Large intestine (tissue), 3 donors: ENCODE data around the gene MDH2. TPM values are rescaled to one million over a fixed set of nuclear protein-coding genes. Genes with fewer than 3 reads are reported as not detected.
"Not testable (repeated sequence)": the region's sequence is repeated elsewhere in the genome, so short reads cannot be mapped to it uniquely, and the experiment has no call there.

Experiments used
- DNase-seq, 2 donors: peaks; one replicate each; pipeline versions ENCODE4 v3.0.0 to v3.0.0-alpha.2; 2013
- H3K27ac ChIP-seq: one replicate; pipeline ENCODE4 v1.5.1; 2013; ENCODE audit warnings: low read length
- H3K27me3 ChIP-seq: 2 replicates; pipeline ENCODE4 v1.6.1; 2013; ENCODE audit warnings: low read length; ENCODE audit not compliant: control insufficient read depth, insufficient read depth
- H3K36me3 ChIP-seq: 2 replicates; pipeline ENCODE4 v1.6.1; 2013; ENCODE audit warnings: low read length; ENCODE audit not compliant: control insufficient read depth, insufficient read depth
- H3K4me1 ChIP-seq: one replicate; pipeline ENCODE4 v1.6.1; 2013; ENCODE audit warnings: low read length; ENCODE audit not compliant: control insufficient read depth, insufficient read depth
- H3K4me3 ChIP-seq: one replicate; pipeline ENCODE4 v1.5.1; 2013; ENCODE audit warnings: low read length
- H3K9me3 ChIP-seq: one replicate; pipeline ENCODE4 v1.6.1; 2013; ENCODE audit warnings: mild to moderate bottlenecking, low read depth, low read length, moderate library complexity; ENCODE audit not compliant: control insufficient read depth
- WGBS: methylation state at CpG from one replicate; pipeline ENCODE4 v1.1.5; 2013; ENCODE audit warnings: low lambda C conversion rate; ENCODE audit not compliant: insufficient coverage; 5-methylcytosine and 5-hydroxymethylcytosine counted together
- polyA plus RNA-seq: library from polyadenylated mRNA; unstranded; fragments of 120-200 nt; gene quantifications from one replicate; pipeline ENCODE4 v1.2.1, GENCODE V29; 2013

The MDH2 gene
- polyA plus RNA-seq, 1 donor: 166 TPM

DNA sequence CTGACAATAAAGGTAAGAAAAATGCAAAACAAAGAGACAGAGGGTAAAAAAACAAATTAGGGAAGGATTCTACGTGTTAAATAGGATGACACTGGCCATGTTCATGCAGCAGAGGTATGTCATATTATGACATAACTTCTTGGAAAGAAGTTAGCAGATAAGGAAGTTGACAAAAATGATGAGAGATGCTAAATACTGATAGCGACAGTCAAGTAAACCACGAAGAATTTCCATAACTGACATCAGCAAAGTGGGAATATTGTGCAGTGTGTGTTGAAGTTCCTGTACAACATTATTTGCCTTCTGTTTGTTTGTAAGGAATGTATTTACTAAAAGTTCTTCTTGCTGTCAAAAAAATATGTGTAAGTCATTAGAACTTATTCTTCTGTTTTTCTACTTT is 29.5 kb downstream of the MDH2 start:
- 76% methylated on average over 2 of the region's 3 CpGs for WGBS
- Histone ChIP-seq H3K27me3 (no peaks in the 10 kb centered on the region), H3K4me3 (no peak overlapping the region), H3K9me3 (peaks cover 25% of the 10 kb centered on the region), H3K4me1 (no peaks in the 10 kb centered on the region), H3K27ac (no peak overlapping the region), H3K36me3 (no peaks in the 10 kb centered on the region)
- no peak for DNase-seq

DNA sequence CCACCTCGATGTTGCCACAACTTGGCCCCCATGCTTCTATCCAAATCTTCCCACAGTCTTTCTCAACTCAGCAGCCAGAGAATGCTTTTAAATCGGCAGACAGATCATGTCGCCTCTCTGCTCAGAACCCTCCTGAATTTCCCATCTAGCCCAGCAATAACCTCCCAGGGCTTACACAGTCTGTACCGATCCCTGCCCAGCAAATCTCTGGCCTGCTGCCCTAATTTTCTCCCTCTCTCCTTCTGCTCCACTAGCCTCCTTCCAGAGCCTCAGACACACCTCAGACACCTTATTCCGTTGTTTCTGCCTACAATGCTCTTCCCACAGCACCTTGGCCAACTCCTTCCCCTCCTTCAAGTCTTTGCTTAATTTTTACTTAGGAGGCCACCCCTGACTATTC is 32.3 kb downstream of the MDH2 start:
- Histone ChIP-seq H3K36me3 (no peaks in the 10 kb centered on the region), H3K27ac (no peak overlapping the region), H3K4me3 (no peak overlapping the region), H3K9me3 (no peaks in the 10 kb centered on the region), H3K4me1 (no peaks in the 10 kb centered on the region), H3K27me3 (no peaks in the 10 kb centered on the region)
- 60% methylated on average over 1 of the region's 5 CpGs for WGBS
- no peak for DNase-seq

DNA sequence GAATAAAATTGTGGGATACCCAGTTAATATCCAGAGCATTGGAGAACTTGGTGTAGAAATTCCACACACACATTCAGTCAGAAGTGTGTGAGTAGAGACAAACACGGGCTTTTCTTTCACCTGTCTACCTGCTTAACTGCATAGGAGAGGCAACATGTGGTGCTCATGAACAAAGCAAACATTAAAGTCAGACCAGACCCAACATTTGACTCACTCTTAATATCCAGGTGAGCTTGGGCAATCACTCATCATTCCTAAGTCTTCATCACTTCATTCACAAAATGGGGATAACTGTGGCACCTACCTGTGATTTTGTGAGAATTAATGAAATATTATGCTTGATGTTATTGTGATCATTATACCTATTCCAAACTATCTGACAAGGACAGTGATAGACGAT is 36.2 kb downstream of the MDH2 start:
- H3K36me3 ChIP-seq, H3K4me1 ChIP-seq, H3K27me3 ChIP-seq, H3K27ac ChIP-seq, H3K9me3 ChIP-seq, DNase-seq, H3K4me3 ChIP-seq: not testable (repeated sequence)
- 80% methylated on average over 2 of the region's 2 CpGs for WGBS

DNA sequence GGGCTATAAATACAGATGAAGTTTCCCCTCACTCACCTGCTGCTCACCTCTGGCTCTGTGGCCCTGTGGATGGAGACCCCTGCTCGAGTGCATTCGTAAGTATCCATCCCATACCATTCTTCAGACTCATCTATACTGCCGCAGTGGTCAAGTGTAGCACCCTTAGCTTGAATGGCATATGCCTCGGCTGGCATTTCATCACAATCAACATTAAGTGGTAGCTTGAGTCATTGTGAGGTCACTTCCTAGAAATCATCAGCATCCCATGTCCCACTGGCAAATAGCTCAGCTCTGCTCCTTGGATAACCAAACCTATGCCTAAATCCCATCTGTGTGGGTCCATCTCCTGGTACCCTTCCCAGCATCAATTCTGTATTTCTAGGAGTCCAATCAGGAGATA is 38.2 kb downstream of the MDH2 start:
- Histone ChIP-seq H3K4me3 (no peak overlapping the region), H3K27me3 (peaks cover 3% of the 10 kb centered on the region), H3K4me1 (no peaks in the 10 kb centered on the region), H3K27ac (no peak overlapping the region), H3K36me3 (no peaks in the 10 kb centered on the region), H3K9me3 (no peaks in the 10 kb centered on the region)
- no peak for DNase-seq
- WGBS: no CpG with 5 or more reads among the region's 4 CpGs

DNA sequence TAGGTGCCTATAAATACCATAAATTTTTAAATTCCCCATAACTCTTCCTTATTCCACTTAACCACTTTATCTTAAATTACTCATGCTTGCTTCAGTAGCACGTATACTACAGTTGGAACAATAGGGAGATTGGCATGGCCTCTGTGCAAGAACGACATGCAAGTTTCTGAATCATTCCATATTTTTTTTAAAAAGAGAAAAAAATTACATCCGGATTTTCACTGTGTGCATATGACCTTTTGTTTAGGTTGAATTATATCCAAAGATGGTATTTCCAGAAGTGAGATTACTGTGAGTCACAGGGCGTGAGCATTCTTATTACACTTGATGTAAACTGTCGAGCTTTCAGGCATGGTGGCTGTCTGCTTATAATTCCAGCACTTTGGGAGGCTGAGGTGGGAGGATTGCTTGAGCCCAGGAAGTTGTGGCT is 39.5 kb downstream of the MDH2 start:
- H3K36me3 ChIP-seq, DNase-seq, H3K27me3 ChIP-seq, H3K4me1 ChIP-seq, H3K27ac ChIP-seq, H3K9me3 ChIP-seq, H3K4me3 ChIP-seq: not testable (repeated sequence)
- WGBS: 40% methylated on average over 1 of the region's 5 CpGs

DNA sequence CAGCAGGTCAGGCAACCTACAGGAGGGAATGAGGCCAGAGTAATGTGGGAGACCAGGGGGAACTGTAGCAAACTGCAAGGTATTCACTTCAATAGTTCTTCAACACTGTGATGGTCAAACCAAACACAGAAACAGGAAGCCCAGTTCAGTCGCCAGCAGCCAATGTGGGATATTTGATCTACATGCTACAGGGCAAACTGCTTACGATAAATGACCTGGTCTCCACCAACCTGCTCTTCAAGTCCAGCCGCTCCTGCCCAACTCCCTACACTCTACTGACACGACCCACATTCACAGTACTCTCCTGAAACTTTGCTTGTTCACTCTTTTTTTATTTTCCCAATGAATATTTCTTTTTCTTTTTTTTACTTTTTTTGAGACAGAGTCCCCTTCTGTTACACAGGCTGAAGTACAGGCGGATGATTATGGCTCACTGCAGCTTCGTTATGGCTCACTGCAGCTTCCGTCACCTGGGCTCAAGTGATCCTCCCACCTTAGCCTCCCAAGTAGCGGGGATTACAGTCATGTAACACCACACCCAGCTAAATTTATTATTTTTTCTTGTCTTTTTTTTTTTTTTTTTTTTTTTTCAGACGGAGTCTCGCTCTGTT is 42.1 kb downstream of the MDH2 start:
- no peak for DNase-seq
- H3K27me3 ChIP-seq: peaks cover 3% of the 10 kb centered on the region
- no peaks in the 10 kb centered on the region for H3K4me1 ChIP-seq
- no peaks in the 10 kb centered on the region for H3K9me3 ChIP-seq
- no peak overlapping the region for H3K27ac ChIP-seq
- WGBS: 44% methylated on average over 4 of the region's 10 CpGs
- H3K36me3 ChIP-seq: no peaks in the 10 kb centered on the region
- H3K4me3 ChIP-seq: no peak overlapping the region

DNA sequence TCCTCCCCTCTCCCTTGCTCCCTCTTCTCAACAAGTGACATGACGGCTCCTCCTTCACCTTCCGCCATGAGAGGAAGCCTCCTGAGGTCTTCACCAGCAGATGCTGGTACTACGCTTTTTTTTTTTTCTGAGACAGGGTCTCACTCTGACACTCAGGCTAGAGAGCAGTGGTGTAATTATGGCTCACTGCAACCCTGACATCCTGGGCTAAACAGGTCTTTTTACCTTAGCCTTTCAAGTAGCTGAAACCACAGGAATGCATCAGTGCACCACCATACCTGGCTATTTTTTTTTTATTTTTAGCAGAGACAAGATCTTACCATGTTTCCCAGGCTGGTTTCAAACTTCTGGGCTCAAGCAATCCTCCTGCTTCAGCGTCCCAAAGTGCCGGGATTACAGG is 43.6 kb downstream of the MDH2 start:
- H3K9me3 ChIP-seq: no peaks in the 10 kb centered on the region
- H3K27me3 ChIP-seq: no peaks in the 10 kb centered on the region
- H3K4me3 ChIP-seq: no peak overlapping the region
- no peaks in the 10 kb centered on the region for H3K4me1 ChIP-seq
- DNase-seq: no peak
- H3K36me3 ChIP-seq: no peaks in the 10 kb centered on the region
- H3K27ac ChIP-seq: no peak overlapping the region
- WGBS: no CpG with 5 or more reads among the region's 5 CpGs

DNA sequence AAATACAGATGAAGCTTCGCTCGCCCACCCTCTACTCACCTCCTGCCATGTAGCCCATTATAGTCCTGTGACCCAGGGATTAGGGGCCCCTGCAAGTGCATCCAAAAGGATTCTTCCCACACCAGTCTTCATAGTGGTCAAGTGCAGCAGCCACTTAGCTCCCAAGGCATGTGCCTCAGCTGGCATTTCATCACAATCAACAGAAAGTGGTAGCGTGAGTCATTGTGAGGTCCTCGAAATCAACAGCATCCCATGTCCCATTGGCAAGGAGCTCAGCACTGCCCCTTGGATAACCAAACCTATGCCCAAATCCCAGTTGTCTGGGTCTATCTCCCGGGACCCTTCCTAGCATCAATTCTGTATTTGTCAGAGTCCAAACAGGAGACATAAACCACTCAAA is 45.6 kb downstream of the MDH2 start:
- WGBS: no CpG with 5 or more reads among the region's 5 CpGs
- not testable (repeated sequence) for DNase-seq, H3K9me3 ChIP-seq, H3K27me3 ChIP-seq, H3K4me3 ChIP-seq, H3K4me1 ChIP-seq, H3K27ac ChIP-seq, H3K36me3 ChIP-seq

DNA sequence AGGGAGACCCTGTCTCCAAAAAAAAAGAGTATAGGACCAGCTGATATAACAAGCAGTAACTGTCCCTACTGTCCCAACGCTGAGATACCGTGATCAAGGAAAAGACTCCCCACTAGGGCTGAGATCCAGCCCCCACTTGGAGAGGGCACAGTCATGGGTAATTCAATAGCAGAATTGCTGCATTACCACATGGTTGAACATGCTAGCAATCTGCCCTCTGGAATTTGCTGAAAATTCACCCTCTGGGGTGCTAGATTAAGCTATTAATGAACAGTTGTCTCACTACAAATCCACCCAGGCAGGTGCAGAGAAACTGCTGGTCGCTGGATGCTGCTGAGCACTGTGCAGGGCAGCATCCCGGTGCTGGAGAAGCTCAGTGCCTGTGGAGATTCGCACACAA is 46.4 kb downstream of the MDH2 start:
- H3K9me3 ChIP-seq, H3K27ac ChIP-seq, H3K27me3 ChIP-seq, DNase-seq, H3K4me3 ChIP-seq, H3K36me3 ChIP-seq, H3K4me1 ChIP-seq: not testable (repeated sequence)
- no CpG with 5 or more reads among the region's 5 CpGs for WGBS

DNA sequence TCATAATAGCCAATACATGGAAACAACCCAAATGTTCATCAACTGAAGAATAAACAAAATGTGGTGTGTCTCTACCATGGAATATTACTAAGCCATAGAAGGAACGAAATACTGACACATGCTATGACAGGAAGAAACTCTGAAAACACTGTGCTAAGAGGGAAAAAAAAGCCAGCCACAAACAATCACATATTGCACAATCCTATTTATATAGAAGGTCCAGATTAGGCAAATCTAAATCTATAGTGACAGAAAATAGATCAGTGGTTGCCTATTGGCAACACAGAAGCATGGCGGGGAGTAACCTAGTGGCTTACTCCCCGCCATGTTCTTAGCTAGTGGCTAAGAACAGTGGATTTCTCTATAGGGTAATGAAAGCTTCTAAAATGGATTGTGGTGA is 48.0 kb downstream of the MDH2 start:
- Histone ChIP-seq H3K36me3 (no peaks in the 10 kb centered on the region), H3K27me3 (peaks cover 2% of the 10 kb centered on the region), H3K4me1 (no peaks in the 10 kb centered on the region), H3K27ac (no peak overlapping the region), H3K9me3 (no peaks in the 10 kb centered on the region), H3K4me3 (no peak overlapping the region)
- no peak for DNase-seq
- WGBS: no CpG with 5 or more reads among the region's 3 CpGs

DNA sequence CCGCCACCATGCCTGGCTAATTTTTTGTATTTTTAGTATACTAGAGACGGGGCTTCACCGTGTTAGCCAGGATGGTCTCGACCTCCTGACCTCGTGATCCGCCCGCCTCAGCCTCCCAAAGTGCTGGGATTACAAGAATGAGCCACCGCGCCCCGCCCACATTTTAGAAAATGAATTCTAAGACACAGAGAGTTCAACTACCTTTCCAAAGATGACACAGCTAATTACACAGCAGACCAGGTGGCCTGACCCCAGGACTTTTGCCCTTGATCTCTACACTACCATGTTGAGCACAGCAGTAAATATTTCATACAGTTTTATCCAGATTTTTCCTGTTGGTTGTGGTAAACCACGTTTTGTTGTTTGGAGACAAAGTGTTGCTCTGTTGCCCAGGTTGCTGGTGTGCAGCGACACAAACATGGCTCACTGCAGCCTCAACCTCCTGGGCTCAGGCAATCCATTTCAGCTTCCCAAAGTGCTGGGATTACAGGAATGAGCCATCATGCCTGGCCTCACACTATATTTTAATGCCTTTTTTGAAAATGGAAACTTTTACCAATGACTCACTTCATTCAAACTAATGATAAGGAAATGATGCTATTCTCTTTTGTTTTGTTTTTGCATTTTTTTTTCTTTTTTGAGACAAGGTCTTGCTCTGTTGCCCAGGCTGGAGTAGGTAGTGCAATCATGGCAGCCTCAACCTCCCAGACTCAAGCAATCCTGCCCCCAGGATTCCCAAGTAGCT is 54.0 kb downstream of the MDH2 start:
- DNase-seq, H3K4me1 ChIP-seq, H3K36me3 ChIP-seq, H3K4me3 ChIP-seq, H3K9me3 ChIP-seq, H3K27me3 ChIP-seq, H3K27ac ChIP-seq: not testable (repeated sequence)
- WGBS: no CpG with 5 or more reads among the region's 12 CpGs
